ENCODE data around the gene CALCOCO1.
A peak's percentile ranks its signal among the peaks of the same experiment; 100 is the strongest.
"Not testable (repeated sequence)": the region's sequence is repeated elsewhere in the genome, so short reads cannot be mapped to it uniquely, and the experiment has no call there.

CALCOCO1 gene

GRCh38 chr12:53733051-53733806 lies 6.0 kb upstream of the CALCOCO1 start:
- no peak for DNase-seq

- DNase-seq: no peak
Measured at GRCh38 chr12:53729644-53730043, 2.4 kb upstream of the CALCOCO1 start.

GRCh38 chr12:53728206-53728605 lies 954 bp upstream of the CALCOCO1 start:
- no peak for DNase-seq

GRCh38 chr12:53726946-53727309 lies 324 bp downstream of the CALCOCO1 start:
- peak in 1 of 2 donors; percentile 20 for DNase-seq

GRCh38 chr12:53726341-53726740 lies 911 bp downstream of the CALCOCO1 start:
- peak in 1 of 2 donors; percentile 22 for DNase-seq

GRCh38 chr12:53725824-53726223 lies 1.4 kb downstream of the CALCOCO1 start:
- DNase-seq: no peak

GRCh38 chr12:53722450-53723041 lies 4.7 kb downstream of the CALCOCO1 start:
- no peak for DNase-seq

GRCh38 chr12:53720946-53721345 lies 6.3 kb downstream of the CALCOCO1 start:
- no peak for DNase-seq

GRCh38 chr12:53719649-53720048 lies 7.6 kb downstream of the CALCOCO1 start:
- DNase-seq: no peak

- DNase-seq: not testable (repeated sequence)
Measured at GRCh38 chr12:53718567-53718966, 8.7 kb downstream of the CALCOCO1 start.

- no peak for DNase-seq
Measured at GRCh38 chr12:53717319-53717718, 9.9 kb downstream of the CALCOCO1 start.

GRCh38 chr12:53714004-53714403 lies 13.2 kb downstream of the CALCOCO1 start:
- DNase-seq: no peak

GRCh38 chr12:53713516-53713915 lies 13.7 kb downstream of the CALCOCO1 start:
- DNase-seq: no peak

GRCh38 chr12:53712059-53712643 lies 15.1 kb downstream of the CALCOCO1 start:
- no peak for DNase-seq

- no peak for DNase-seq
Measured at GRCh38 chr12:53710091-53710490, 17.2 kb downstream of the CALCOCO1 start.

- no peak for DNase-seq
Measured at GRCh38 chr12:53709671-53710070, 17.6 kb downstream of the CALCOCO1 start.

- no peak for DNase-seq
Measured at GRCh38 chr12:53706080-53706479, 21.2 kb downstream of the CALCOCO1 start.

- no peak for DNase-seq
Measured at GRCh38 chr12:53703756-53704155, 23.5 kb downstream of the CALCOCO1 start.

- DNase-seq: peak; percentile 73 to 77
Measured at GRCh38 chr12:53701518-53702264, 25.6 kb downstream of the CALCOCO1 start.

GRCh38 chr12:53700567-53700966 lies 26.7 kb downstream of the CALCOCO1 start:
- no peak for DNase-seq

- no peak for DNase-seq
Measured at GRCh38 chr12:53699678-53700025, 27.6 kb downstream of the CALCOCO1 start.

- no peak for DNase-seq
Measured at GRCh38 chr12:53698948-53699677, 28.1 kb downstream of the CALCOCO1 start.
